Renal pelvis (tissue), 4 donors: ENCODE measurements around the gene MYEOV. TPM values are rescaled to one million over a fixed set of nuclear protein-coding genes. Genes with fewer than 3 reads are reported as not detected.

Source experiments
- DNase-seq: peaks from one replicate; pipeline ENCODE4 v3.0.0-alpha.2; 2013
- polyA plus RNA-seq, 3 donors: library from polyadenylated mRNA; unstranded; fragments of 120-200 nt; gene quantifications; one replicate each; pipeline ENCODE4 v1.2.1, GENCODE V29; 2013; ENCODE audit not compliant: insufficient read length in 3 of 3

MYEOV gene
- polyA plus RNA-seq, 3 donors = 3.9 to 7.7 (median 5.0) TPM

- no peak for DNase-seq
These were observed 20.0 kb downstream of the MYEOV start for GRCh38 chr11:69313992-69314391.

GRCh38 chr11:69314555-69314954 is 20.6 kb downstream of the MYEOV start:
- no peak for DNase-seq

- DNase-seq = no peak
These were observed 23.0 kb downstream of the MYEOV start for GRCh38 chr11:69316956-69317355.

GRCh38 chr11:69317401-69318092 is 23.6 kb downstream of the MYEOV start:
- no peak for DNase-seq

GRCh38 chr11:69318093-69318420 is 24.1 kb downstream of the MYEOV start:
- DNase-seq = no peak

- no peak for DNase-seq
These were observed 25.5 kb downstream of the MYEOV start for GRCh38 chr11:69319255-69320106.

GRCh38 chr11:69320326-69320725 is 26.4 kb downstream of the MYEOV start:
- DNase-seq = no peak

- no peak for DNase-seq
These were observed 27.1 kb downstream of the MYEOV start for GRCh38 chr11:69320756-69321741.

GRCh38 chr11:69321877-69322361 is 28.0 kb downstream of the MYEOV start:
- no peak for DNase-seq

GRCh38 chr11:69325446-69325845 is 31.5 kb downstream of the MYEOV start:
- DNase-seq = no peak

- no peak for DNase-seq
These were observed 32.8 kb downstream of the MYEOV start for GRCh38 chr11:69326622-69327219.

- DNase-seq = no peak
These were observed 33.8 kb downstream of the MYEOV start for GRCh38 chr11:69327741-69328191.

GRCh38 chr11:69328231-69328630 is 34.3 kb downstream of the MYEOV start:
- no peak for DNase-seq

GRCh38 chr11:69329581-69329980 is 35.6 kb downstream of the MYEOV start:
- no peak for DNase-seq

GRCh38 chr11:69330330-69330729 is 36.4 kb downstream of the MYEOV start:
- no peak for DNase-seq

- DNase-seq = no peak
These were observed 39.3 kb downstream of the MYEOV start for GRCh38 chr11:69333149-69333710.

- DNase-seq = no peak
These were observed 39.9 kb downstream of the MYEOV start for GRCh38 chr11:69333879-69334278.

- DNase-seq = no peak
These were observed 41.2 kb downstream of the MYEOV start for GRCh38 chr11:69335007-69335780.

- DNase-seq = no peak
These were observed 41.9 kb downstream of the MYEOV start for GRCh38 chr11:69335781-69336405.

GRCh38 chr11:69337211-69337721 is 43.3 kb downstream of the MYEOV start:
- DNase-seq = no peak
